ENCODE measurements around the gene CNKSR1.

DNA sequence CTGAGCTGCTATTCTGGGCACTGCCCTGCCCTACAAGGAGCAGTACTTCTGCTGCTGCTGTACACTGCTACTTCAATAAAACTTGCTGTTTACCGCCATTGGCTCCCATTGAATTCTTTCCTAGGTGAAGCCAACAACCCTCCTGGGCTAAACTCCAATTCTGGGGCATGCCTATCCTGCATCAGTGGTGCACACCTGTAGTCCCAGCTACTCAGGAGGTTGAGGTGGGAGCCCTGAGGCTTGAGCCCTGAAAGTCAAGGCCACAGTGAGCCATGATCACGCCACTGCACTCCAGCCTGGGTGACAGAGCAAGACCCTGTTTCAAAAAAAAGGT lies 44.5 kb upstream of the CNKSR1 start:
- TF ChIP-seq, protein P1, sequence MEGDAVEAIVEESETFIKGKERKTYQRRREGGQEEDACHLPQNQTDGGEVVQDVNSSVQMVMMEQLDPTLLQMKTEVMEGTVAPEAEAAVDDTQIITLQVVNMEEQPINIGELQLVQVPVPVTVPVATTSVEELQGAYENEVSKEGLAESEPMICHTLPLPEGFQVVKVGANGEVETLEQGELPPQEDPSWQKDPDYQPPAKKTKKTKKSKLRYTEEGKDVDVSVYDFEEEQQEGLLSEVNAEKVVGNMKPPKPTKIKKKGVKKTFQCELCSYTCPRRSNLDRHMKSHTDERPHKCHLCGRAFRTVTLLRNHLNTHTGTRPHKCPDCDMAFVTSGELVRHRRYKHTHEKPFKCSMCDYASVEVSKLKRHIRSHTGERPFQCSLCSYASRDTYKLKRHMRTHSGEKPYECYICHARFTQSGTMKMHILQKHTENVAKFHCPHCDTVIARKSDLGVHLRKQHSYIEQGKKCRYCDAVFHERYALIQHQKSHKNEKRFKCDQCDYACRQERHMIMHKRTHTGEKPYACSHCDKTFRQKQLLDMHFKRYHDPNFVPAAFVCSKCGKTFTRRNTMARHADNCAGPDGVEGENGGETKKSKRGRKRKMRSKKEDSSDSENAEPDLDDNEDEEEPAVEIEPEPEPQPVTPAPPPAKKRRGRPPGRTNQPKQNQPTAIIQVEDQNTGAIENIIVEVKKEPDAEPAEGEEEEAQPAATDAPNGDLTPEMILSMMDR (IDR thresholded peaks at IDR 0.05; ENCODE audit: low read depth, low read length), result no peak
- TF ChIP-seq EZH2phosphoT487 (IDR thresholded peaks at IDR 0.05; ENCODE audit: low read depth), result no peak

Measured in OCI-LY3 (cell line).